K562 (cell line): ENCODE data around the gene RNASEH2A. TPM values are rescaled to one million over a fixed set of nuclear protein-coding genes. Genes with fewer than 3 reads are reported as not detected.
A peak's percentile ranks its signal among the peaks of the same experiment; 100 is the strongest.

ENCODE experiments used
- ATF3 ChIP-seq, 2 experiments: fragments of 450-650 bp in 1 of 2; sonication (generic) in 1 of 2; formaldehyde crosslinking in 1 of 2; IDR thresholded peaks in 1 of 2; conservative IDR thresholded peaks in 1 of 2; 2 replicates each; pipeline versions ENCODE4 v1.6.1 to v1.8.1; 2016 to 2023; ENCODE audit warnings: mild to moderate bottlenecking in 2 of 2, moderate library complexity in 2 of 2, inconsistent platforms in 1 of 2, missing genetic modification reagents in 1 of 2
- CBX3 ChIP-seq, 2 experiments: IDR thresholded peaks; 1 replicate in 1 of 2; 2 replicates in 1 of 2; pipeline ENCODE4 v1.6.1; 2012; ENCODE audit warnings: inconsistent platforms in 2 of 2, low read length in 2 of 2, borderline replicate concordance in 1 of 2, control low read depth in 1 of 2
- E2F3 ChIP-seq: fragments of 250-450 bp; sonication (Bioruptor Pico); IDR thresholded peaks from 2 replicates; pipeline ENCODE4 v1.4.0; 2020; ENCODE audit warnings: mild to moderate bottlenecking
- E2F4 ChIP-seq: sonication (generic); formaldehyde crosslinking; IDR thresholded peaks from 2 replicates; pipeline ENCODE4 v1.8.0; 2022; ENCODE audit warnings: mild to moderate bottlenecking, low read depth, missing genetic modification reagents
- E2F8 ChIP-seq: fragments of 450-650 bp; IDR thresholded peaks from 2 replicates; pipeline ENCODE4 v1.7.1; 2018; ENCODE audit warnings: mild to moderate bottlenecking, low read depth; ENCODE audit not compliant: partially characterized antibody
- KDM4B ChIP-seq, 2 experiments: fragments of 450-650 bp in 1 of 2; sonication (generic) in 1 of 2; IDR thresholded peaks; 2 replicates each; pipeline ENCODE4 v1.6.1; 2016 to 2017; ENCODE audit warnings: borderline replicate concordance in 2 of 2, antibody characterized with exemption in 1 of 2, low read depth in 1 of 2, mild to moderate bottlenecking in 1 of 2
- L3MBTL2 ChIP-seq: fragments of 450-650 bp; IDR thresholded peaks from 2 replicates; pipeline ENCODE4 v1.6.1; 2016; ENCODE audit warnings: mild to moderate bottlenecking, moderate library complexity
- MAFK ChIP-seq: IDR thresholded peaks from 2 replicates; pipeline ENCODE4 v1.6.1; 2011; ENCODE audit warnings: low read length, improper control_type of control experiment
- NFRKB ChIP-seq: fragments of 450-650 bp; IDR thresholded peaks from 2 replicates; pipeline ENCODE4 v1.6.1; 2016; ENCODE audit warnings: low read depth
- PREB ChIP-seq: sonication (generic); formaldehyde crosslinking; IDR thresholded peaks from 2 replicates; pipeline ENCODE4 v1.8.1; 2023; ENCODE audit warnings: mild to moderate bottlenecking, missing genetic modification reagents
- THRB ChIP-seq: fragments of 450-650 bp; formaldehyde crosslinking; conservative IDR thresholded peaks from 2 replicates; pipeline ENCODE4 v1.4.0; 2022; ENCODE audit warnings: mild to moderate bottlenecking, missing genetic modification characterization
- ZBTB33 ChIP-seq: sonication (generic); formaldehyde crosslinking; IDR thresholded peaks from 2 replicates; pipeline ENCODE4 v1.8.1; 2023; ENCODE audit warnings: mild to moderate bottlenecking, missing genetic modification reagents
- ZNF277 ChIP-seq: fragments of 250-450 bp; sonication (Bioruptor Pico); IDR thresholded peaks from 2 replicates; pipeline ENCODE4 v1.8.0; 2022; ENCODE audit warnings: inconsistent platforms, mild to moderate bottlenecking, moderate library complexity, borderline replicate concordance
- polyA plus RNA-seq, 8 experiments: library from polyadenylated mRNA; depleted of rRNA in 4 of 8; stranded (reverse) in 5 of 8; unstranded in 3 of 8; fragments of >200 nt; fragmentation: Nextera tagmentation in 2 of 8; fragmentation: Illumina TruSeq in 1 of 8; extraction: Ambion mirVana in 2 of 8; extraction: Trizol in 1 of 8; gene quantifications; 2 replicates each; pipeline versions ENCODE4 v1.2.1 to v1.2.3, GENCODE V29; 2011 to 2014; ENCODE audit warnings: inconsistent platforms in 1 of 8, missing spikeins in 1 of 8
- total RNA-seq, 7 experiments: library from RNA; depleted of rRNA in 6 of 7; stranded (reverse); fragments of >200 nt in 6 of 7; fragmentation: Illumina TruSeq in 2 of 7; extraction: Trizol in 2 of 7; gene quantifications; 2 replicates each; pipeline versions ENCODE4 v1.2.1 to v1.2.3, GENCODE V29; 2011 to 2021; ENCODE audit warnings: low replicate concordance in 1 of 7

The RNASEH2A gene
- total and polyA plus RNA-seq, 9 of the 15 experiments (the other 6 are each of a cell fraction or from before 2014, with no cell fraction given) = 22.3 to 78.0 (median 61.7) TPM

- TF ChIP-seq MAFK (no peak), THRB (CRISPR knock-in tag) (no peak), CBX3 (IDR thresholded peaks at IDR 0.05; ENCODE audit: borderline replicate concordance in 1 of 2, low read length in 2 of 2) (peak in 1 of 2 experiments; percentile 36; a peak in 1 of 3 replicates), PREB (CRISPR knock-in tag) (no peak), NFRKB (no peak), E2F8 (no peak), ZNF277 (CRISPR knock-in tag) (no peak), E2F4 (CRISPR knock-in tag) (peak; percentile 48; the same call in 1 of the 2 replicates), E2F3 (CRISPR knock-in tag) (no peak), L3MBTL2 (peak; percentile 68; the same call in 1 of the 2 replicates), ZBTB33 (CRISPR knock-in tag) (peak; percentile 92), ATF3 (IDR thresholded peaks at IDR 0.05) (peak; percentile 49), ATF3 (CRISPR knock-in tag; conservative IDR thresholded peaks at IDR 0.05) (no peak), KDM4B (IDR thresholded peaks at IDR 0.05; ENCODE audit: borderline replicate concordance in 2 of 2, low read depth in 1 of 2) (0 out of 4 replicates have a peak, but pooled peaks of 1 of the 2 experiments have one; percentile 19)
Measured at GRCh38 chr19:12847159-12848139, 41.1 kb downstream of the RNASEH2A start (continued).
